22Rv1 (cell line): ENCODE results near the gene ZFP36L2.

ENCODE experiments used
- H3K27ac ChIP-seq: fragments of 450-650 bp; 2 replicates; pipeline ENCODE4 v1.5.1; 2017
- ZFX ChIP-seq: fragments of 450-650 bp; IDR thresholded peaks from 2 replicates; pipeline ENCODE4 v1.6.1; 2017; ENCODE audit warnings: antibody characterized with exemption, borderline replicate concordance
- TF ChIP-seq, protein P1 (sequence below): fragments of 450-650 bp; IDR thresholded peaks from 2 replicates; pipeline ENCODE4 v1.5.1; 2017; ENCODE audit warnings: mild to moderate bottlenecking

ZFP36L2 gene

DNA sequence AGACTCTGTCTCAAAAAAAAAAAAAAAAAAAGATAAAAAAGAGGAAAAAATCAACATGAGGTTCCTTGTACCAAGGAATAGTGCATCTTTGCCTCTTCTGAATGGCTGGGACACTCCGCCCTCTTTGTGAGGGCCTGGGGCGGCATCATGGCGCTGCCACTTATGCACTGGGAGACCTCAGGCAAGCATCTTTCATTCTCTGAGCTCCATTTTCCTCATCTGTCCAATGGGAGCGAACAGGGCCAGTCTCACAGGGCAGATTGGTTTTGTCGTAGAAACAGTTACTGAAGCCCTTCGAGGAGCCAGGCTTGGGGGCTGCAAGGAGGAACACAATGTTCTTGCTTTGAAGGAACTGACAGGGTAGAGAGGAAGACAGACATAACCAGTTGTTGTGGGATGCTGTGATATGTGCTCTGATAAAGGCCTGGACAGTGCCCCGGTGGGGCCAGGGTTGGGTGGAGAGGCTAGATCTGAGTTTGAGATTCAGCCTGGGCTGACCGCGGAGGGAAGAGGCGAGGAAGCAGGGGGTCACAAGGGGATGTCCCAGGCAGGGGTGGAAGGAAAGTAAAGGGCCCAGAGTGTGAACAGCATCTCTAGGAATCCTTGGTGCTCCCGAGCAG lies 14.1 kb downstream of the ZFP36L2 start:
- TF ChIP-seq, protein P1, sequence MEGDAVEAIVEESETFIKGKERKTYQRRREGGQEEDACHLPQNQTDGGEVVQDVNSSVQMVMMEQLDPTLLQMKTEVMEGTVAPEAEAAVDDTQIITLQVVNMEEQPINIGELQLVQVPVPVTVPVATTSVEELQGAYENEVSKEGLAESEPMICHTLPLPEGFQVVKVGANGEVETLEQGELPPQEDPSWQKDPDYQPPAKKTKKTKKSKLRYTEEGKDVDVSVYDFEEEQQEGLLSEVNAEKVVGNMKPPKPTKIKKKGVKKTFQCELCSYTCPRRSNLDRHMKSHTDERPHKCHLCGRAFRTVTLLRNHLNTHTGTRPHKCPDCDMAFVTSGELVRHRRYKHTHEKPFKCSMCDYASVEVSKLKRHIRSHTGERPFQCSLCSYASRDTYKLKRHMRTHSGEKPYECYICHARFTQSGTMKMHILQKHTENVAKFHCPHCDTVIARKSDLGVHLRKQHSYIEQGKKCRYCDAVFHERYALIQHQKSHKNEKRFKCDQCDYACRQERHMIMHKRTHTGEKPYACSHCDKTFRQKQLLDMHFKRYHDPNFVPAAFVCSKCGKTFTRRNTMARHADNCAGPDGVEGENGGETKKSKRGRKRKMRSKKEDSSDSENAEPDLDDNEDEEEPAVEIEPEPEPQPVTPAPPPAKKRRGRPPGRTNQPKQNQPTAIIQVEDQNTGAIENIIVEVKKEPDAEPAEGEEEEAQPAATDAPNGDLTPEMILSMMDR: no peak
- TF ChIP-seq ZFX: no peak
- no peak overlapping the region for H3K27ac ChIP-seq

DNA sequence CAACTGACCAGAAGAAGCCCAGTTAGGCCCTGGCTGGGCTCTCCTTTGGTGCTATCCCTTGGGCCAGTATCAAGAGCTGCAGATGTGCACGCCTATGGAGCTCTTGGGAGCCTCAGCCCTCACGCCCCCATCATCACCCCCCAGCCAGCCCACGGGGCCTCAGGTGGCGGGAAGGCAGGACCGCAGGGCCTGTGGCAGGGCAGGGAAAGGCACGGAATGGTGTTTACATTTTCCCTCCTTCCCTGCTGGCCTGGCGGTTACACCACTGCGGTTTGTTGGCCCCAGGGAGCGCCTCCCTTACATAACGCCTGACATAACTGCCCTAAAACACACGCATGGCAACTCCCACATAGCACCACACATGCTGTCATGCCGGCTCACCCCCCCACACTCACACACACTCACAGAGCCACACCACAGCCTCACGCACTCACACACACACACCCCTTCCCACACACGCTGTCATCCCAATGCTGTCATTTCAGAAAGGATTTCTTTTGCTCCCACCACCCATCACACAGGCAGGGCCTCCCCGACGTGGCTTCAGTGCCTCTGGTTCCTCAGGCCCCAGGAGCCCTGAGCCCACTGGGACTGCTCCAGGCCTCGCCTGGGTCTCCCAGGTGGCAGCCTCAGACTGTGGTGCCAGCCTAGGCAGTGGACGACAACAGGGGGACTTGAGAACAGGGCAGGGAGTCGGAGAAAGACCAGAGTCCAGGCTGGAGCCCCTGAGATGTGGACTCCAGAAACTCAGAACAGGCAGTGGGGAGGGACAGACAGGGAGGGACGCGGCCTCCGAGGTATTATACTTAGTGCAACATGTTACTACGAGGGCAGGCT lies 15.7 kb downstream of the ZFP36L2 start:
- TF ChIP-seq ZFX: no peak
- TF ChIP-seq, protein P1: no peak
- no peak overlapping the region for H3K27ac ChIP-seq

DNA sequence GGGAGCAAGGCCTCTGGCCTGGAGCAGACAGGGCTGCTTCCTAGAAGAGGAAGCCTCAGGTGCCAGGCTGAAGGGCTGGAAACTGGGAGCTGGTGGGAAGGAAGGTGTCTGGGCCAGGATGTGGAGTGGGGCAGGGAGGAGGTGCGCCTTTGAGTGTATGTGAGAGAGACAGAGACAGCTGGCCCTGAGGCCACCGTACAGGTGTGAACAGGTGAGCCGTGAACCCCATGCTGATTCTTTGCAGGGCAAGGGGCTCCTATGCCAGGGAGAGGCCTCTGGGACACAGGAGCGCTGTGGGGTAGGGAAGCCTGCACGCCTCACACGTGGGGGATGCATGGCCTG lies 16.3 kb downstream of the ZFP36L2 start:
- no peak overlapping the region for H3K27ac ChIP-seq
- TF ChIP-seq, protein P1: no peak

DNA sequence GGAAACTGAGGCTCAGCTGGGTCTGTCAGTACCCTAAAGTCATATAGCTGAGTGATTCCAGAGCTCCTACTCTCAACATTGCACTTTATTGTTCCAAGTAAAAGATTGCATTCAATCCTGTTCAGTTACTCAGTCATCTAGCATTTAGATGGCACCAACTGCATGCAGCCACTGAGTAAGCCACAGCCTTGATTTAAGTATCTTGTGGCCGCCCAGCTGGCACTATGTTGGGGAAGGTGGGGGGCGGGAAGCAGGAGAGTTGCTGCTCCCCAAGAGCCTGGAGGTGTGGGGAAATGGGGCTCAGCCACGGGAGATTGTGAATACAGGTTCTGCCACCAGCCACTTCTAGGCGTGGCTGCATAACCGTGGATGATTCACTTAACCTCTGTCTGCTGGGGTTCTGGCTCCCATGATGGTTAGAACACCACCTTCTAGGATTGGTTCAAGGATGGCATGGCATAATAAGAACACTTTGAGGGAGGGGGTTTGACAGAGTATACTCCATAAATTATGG lies 17.1 kb downstream of the ZFP36L2 start:
- no peak overlapping the region for H3K27ac ChIP-seq
- TF ChIP-seq ZFX: no peak
- TF ChIP-seq, protein P1: no peak

DNA sequence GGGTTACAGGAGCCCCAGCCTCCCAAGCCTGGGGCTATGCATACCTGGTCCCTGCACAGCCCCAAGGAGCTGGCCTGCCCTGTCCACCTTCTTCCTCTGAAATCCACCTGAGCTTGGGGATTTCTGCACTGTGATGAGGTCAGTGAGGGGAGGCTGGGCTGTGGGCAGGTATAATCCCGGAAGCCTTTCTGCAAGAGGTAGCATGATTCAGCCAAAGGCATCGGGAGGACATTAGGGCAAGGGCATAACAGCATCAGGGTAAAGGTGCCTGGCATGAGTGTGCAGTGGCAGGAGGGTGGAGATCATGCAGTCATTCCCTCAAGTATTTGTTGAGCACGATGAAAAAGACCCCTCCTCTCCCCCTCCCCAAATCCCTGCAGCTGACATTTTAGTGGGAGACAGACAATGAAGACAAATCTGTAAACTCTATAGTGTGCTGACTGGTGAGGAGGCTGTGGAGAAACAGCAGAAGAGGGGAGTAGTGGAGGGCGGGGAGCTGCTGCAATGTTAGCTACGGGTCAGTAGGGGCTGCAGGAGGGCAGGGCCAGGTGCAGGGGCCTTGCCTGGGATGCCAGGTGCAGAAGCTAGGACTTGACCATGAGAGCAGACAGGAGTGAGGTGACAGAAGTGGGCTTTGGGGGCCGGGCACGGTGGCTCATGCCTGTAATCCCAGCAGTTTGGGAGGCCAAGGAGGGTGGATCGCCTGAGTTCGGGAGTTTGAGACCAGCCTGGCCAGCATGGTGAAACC lies 18.7 kb downstream of the ZFP36L2 start:
- TF ChIP-seq, protein P1: no peak
- TF ChIP-seq ZFX: no peak
- no peak overlapping the region for H3K27ac ChIP-seq

DNA sequence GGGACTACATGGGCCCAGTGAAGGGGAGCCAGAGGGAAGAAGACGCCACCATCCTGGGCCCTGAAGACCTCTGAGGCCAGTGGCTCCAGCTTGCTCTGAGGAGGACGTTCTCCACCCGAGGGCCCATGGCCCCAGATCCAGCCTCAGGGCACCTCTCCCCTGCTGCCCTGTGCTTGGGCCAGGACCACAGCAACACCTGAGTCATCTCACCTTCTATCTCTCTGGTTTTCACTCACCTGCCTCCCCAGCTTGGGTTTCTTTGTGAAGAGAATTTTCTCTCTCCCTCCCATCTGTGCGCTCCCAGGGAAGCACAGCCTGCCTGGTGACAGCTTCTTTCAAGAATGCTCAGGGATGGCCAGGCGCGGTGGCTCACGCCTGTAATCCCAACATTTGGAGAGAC lies 19.8 kb downstream of the ZFP36L2 start:
- no peak overlapping the region for H3K27ac ChIP-seq
- TF ChIP-seq ZFX: no peak
- TF ChIP-seq, protein P1: no peak

DNA sequence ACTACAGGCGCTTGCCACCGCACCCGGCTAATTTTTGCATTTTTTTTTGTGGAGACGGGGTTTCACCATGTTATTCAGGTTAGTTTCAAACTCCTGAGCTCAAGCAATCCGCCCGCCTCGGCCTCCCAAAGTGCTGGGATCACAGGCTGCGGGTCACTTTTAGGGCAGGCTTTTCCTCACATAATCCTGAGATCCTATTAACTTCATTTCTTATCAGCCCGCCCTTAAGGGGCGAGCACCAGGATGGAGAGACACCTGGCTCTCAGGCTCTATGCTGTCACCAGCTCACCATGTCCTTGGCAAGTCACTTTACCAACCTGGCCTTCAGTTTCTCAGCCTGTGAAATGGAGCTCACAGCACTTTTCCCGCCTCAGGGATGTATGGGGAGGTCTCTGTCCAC lies 23.0 kb downstream of the ZFP36L2 start:
- TF ChIP-seq, protein P1: no peak
- no peak for TF ChIP-seq ZFX
- no peak overlapping the region for H3K27ac ChIP-seq
